K562 (cell line): Measurements from ENCODE around the gene B3GALT6. TPM values are rescaled to one million over a fixed set of nuclear protein-coding genes. Genes with fewer than 3 reads are reported as not detected.

Source experiments
- ATAC-seq: fragments of 200-7000 bp; cut with Tn5 transposase; 3 replicates; pipeline ENCODE4 v1.9.1; 2020; ENCODE audit warnings: moderate library complexity
- BruUV-seq: library from RNA; stranded (reverse); fragments of 400-500 nt; replicated peaks from 2 replicates; lab custom pipeline; 2021; lab: Mats Ljungman, UMichigan
- CTCF ChIA-PET: fragments of 300-600 bp; formaldehyde crosslinking; extraction: SDS; loops from one replicate; lab custom pipeline; 2021; ENCODE audit warnings: low intra/inter-chr PET ratio; lab: Yijun Ruan, JAX
- POLR2A ChIA-PET: fragments of 300-600, 350-650 bp; sonication (Branson Sonifier 250); formaldehyde crosslinking; extraction: SDS; loops from one replicate; lab custom pipeline; 2021; ENCODE audit warnings: antibody characterized with exemption, inconsistent platforms; lab: Yijun Ruan, JAX
- DNase-seq, 4 experiments: peaks; one replicate each; pipeline versions ENCODE4 v3.0.0 to v3.0.0-alpha.2; 2011 to 2018; ENCODE audit warnings: low spot score in 3 of 4, mixed read lengths in 3 of 4; ENCODE audit errors: extremely low read depth in 1 of 4
- FAIRE-seq: peaks from 2 replicates; lab custom pipeline; 2011; peaks lifted over from hg19 to GRCh38; lab: Jason Lieb, UNC
- H2AFZ ChIP-seq: 2 replicates; pipeline ENCODE4 v1.6.0; 2011; ENCODE audit warnings: low read depth, low read length, control low read depth, inconsistent platforms
- H3K27ac ChIP-seq: fragments of 200-600 bp; 3 replicates; pipeline ENCODE4 v1.8.0; 2011; ENCODE audit warnings: low read depth, mild to moderate bottlenecking, control low read depth, inconsistent platforms, low read length, moderate library complexity, mixed read lengths; ENCODE audit errors: extremely low read depth
- H3K27me3 ChIP-seq, 2 experiments: fragments of 300-600 bp in 1 of 2; 2 replicates in 1 of 2; 3 replicates in 1 of 2; pipeline versions ENCODE4 v1.6.0 to v1.8.0; 2011; ENCODE audit warnings: inconsistent platforms in 2 of 2, low read length in 2 of 2, mild to moderate bottlenecking in 1 of 2, mixed read lengths in 1 of 2, moderate library complexity in 1 of 2; ENCODE audit not compliant: control insufficient read depth in 2 of 2, insufficient read depth in 2 of 2
- H3K36me3 ChIP-seq: fragments of 300-600 bp; 3 replicates; pipeline ENCODE4 v1.8.0; 2011; ENCODE audit warnings: mild to moderate bottlenecking, low read length, inconsistent platforms; ENCODE audit not compliant: control insufficient read depth, insufficient read depth
- H3K4me1 ChIP-seq, 2 experiments: fragments of 200-600 bp in 1 of 2; replicated peaks in 1 of 2; 2 replicates in 1 of 2; 3 replicates in 1 of 2; pipeline versions ENCODE4 v1.5.1 to v1.8.0; 2011; ENCODE audit warnings: inconsistent platforms in 2 of 2, low read length in 2 of 2, mild to moderate bottlenecking in 1 of 2, mixed read lengths in 1 of 2, moderate library complexity in 1 of 2; ENCODE audit not compliant: control insufficient read depth in 2 of 2, insufficient read depth in 2 of 2
- H3K4me2 ChIP-seq: 2 replicates; pipeline ENCODE4 v1.6.1; 2011; ENCODE audit warnings: low read length, control low read depth, inconsistent platforms, mixed read lengths; ENCODE audit not compliant: insufficient read depth
- H3K4me3 ChIP-seq: fragments of 200-600 bp; sonication (generic), shearing (Covaris generic); 2 replicates; pipeline ENCODE4 v1.5.1; 2016; ENCODE audit warnings: control low read depth, inconsistent platforms
- H3K79me2 ChIP-seq: fragments of 200-600 bp; 3 replicates; pipeline ENCODE4 v1.8.0; 2011; ENCODE audit warnings: low read length, inconsistent platforms; ENCODE audit not compliant: control insufficient read depth, insufficient read depth
- H3K9ac ChIP-seq, 2 experiments: 2 replicates each; pipeline versions ENCODE4 v1.6.0 to v1.6.1; 2011; ENCODE audit warnings: low read depth in 2 of 2, low read length in 2 of 2, control low read depth in 1 of 2, inconsistent platforms in 1 of 2, mild to moderate bottlenecking in 1 of 2, mixed read lengths in 1 of 2; ENCODE audit not compliant: insufficient read depth in 1 of 2
- H3K9me1 ChIP-seq: one replicate; pipeline ENCODE4 v1.6.0; 2011; ENCODE audit warnings: inconsistent platforms, mild to moderate bottlenecking, low read length, moderate library complexity; ENCODE audit not compliant: control insufficient read depth, insufficient read depth
- H3K9me3 ChIP-seq: replicated peaks from 2 replicates; pipeline ENCODE4 v1.5.1; 2011; ENCODE audit warnings: low read depth, low read length, inconsistent platforms; ENCODE audit not compliant: control insufficient read depth, insufficient read depth
- H4K20me1 ChIP-seq: replicated peaks from 2 replicates; pipeline ENCODE4 v1.6.1; 2011; ENCODE audit warnings: low read length, inconsistent platforms, mixed read lengths; ENCODE audit not compliant: control insufficient read depth, insufficient read depth
- KAT7 ChIP-seq: sonication (generic); formaldehyde crosslinking; IDR thresholded peaks from 2 replicates; pipeline ENCODE4 v1.8.0; 2022; ENCODE audit warnings: missing genetic modification reagents, mild to moderate bottlenecking, borderline replicate concordance
- POLR2G ChIP-seq: fragments of 200-400 bp; formaldehyde crosslinking; IDR thresholded peaks from 2 replicates; pipeline ENCODE4 v1.6.1; 2017; ENCODE audit warnings: low read depth, mild to moderate bottlenecking, antibody characterized with exemption, low read length, moderate library complexity
- TGIF2 ChIP-seq: sonication (generic); formaldehyde crosslinking; IDR thresholded peaks from 2 replicates; pipeline ENCODE4 v1.8.1; 2022; ENCODE audit warnings: mild to moderate bottlenecking, missing genetic modification reagents, moderate library complexity
- WGBS: fragments of 100-300 bp; shearing (Covaris generic); methylation state at CpG from one replicate; pipeline ENCODE4 v1.1.6; 2016; ENCODE audit warnings: low coverage, mixed read lengths; ENCODE audit not compliant: insufficient coverage; ENCODE audit errors: missing lambda C conversion rate; 5-methylcytosine and 5-hydroxymethylcytosine counted together
- in situ Hi-C: fragments of 300-500 bp; cut with MboI; formaldehyde crosslinking; loops from 4 replicates; pipeline ENCODE4 v1.15.0; 2018; ENCODE audit warnings: inconsistent platforms, mixed read lengths
- intact Hi-C: fragments of 100-400 bp; cut with micrococcal nuclease; formaldehyde crosslinking; loops from 2 replicates; pipeline ENCODE4 v1.14.2; 2022
- polyA plus RNA-seq, 8 experiments: library from polyadenylated mRNA; depleted of rRNA in 4 of 8; stranded (reverse) in 5 of 8; unstranded in 3 of 8; fragments of >200 nt; fragmentation: Nextera tagmentation in 2 of 8; fragmentation: Illumina TruSeq in 1 of 8; extraction: Ambion mirVana in 2 of 8; extraction: Trizol in 1 of 8; gene quantifications; 2 replicates each; pipeline versions ENCODE4 v1.2.1 to v1.2.3, GENCODE V29; 2011 to 2014; ENCODE audit warnings: inconsistent platforms in 1 of 8, missing spikeins in 1 of 8
- total RNA-seq, 7 experiments: library from RNA; depleted of rRNA in 6 of 7; stranded (reverse); fragments of >200 nt in 6 of 7; fragmentation: Illumina TruSeq in 2 of 7; extraction: Trizol in 2 of 7; gene quantifications; 2 replicates each; pipeline versions ENCODE4 v1.2.1 to v1.2.3, GENCODE V29; 2011 to 2021; ENCODE audit warnings: low replicate concordance in 1 of 7

The B3GALT6 gene
- total and polyA plus RNA-seq, 9 of the 15 experiments (the other 6 are each of a cell fraction or from before 2014, with no cell fraction given), result 0.68 to 29.8 (median 9.9) TPM

- FAIRE-seq (no peak), ATAC-seq (no peak; the same call in 2 of the 3 replicates), DNase-seq (no peak)
- peak overlapping the region in 1 of 2 experiments; percentile 85; a peak in 2 of 4 replicates for H3K9ac ChIP-seq
- no peak overlapping the region for H3K4me3 ChIP-seq
- H2AFZ ChIP-seq, result no peak overlapping the region
- H3K4me2 ChIP-seq, result no peak overlapping the region
- no peaks in the 10 kb centered on the region for H3K27me3 ChIP-seq
- CTCF ChIA-PET, result interaction anchor here (1.1 kb wide), 1 partner anchor 119 kb away, joined by 3 read pairs; no protein-coding TSS in a partner anchor
- peaks cover 9% of the 10 kb centered on the region for H3K79me2 ChIP-seq
- in situ Hi-C loops, result no loop called here
- H3K9me3 ChIP-seq, result no peaks in the 10 kb centered on the region
- TF ChIP-seq TGIF2 (CRISPR knock-in tag) (peak; percentile 33; the same call in 1 of the 2 replicates), KAT7 (CRISPR knock-in tag) (no peak), POLR2G (0 out of 2 replicates have a peak, but pooled peaks have one; percentile 14)
- TF ChIP-seq, all 486 proteins: peak for 2
- Histone ChIP-seq H3K36me3 (peaks cover 3% of the 10 kb centered on the region; the same call in 1 of the 3 replicates), H3K27ac (no peak overlapping the region), H3K9me1 (no peaks in the 10 kb centered on the region), H4K20me1 (no peaks in the 10 kb centered on the region), H3K4me1 (peaks cover 0 to 96% of the 10 kb centered on the region in 2 experiments; a peak in 3 of 5 replicates)
- intact Hi-C loops, result no loop called here
- 75% methylated on average over 14 of the region's 15 CpGs for WGBS
- POLR2A ChIA-PET, result interaction anchor here (0.6 to 1.2 kb wide), 4 partner anchors 8 to 109 kb away, joined by 3 to 6 read pairs (median 4); no protein-coding TSS in a partner anchor
- no TSS peak for BruUV-seq
Measured at GRCh38 chr1:1239227-1239613, 7.2 kb downstream of the B3GALT6 start.
